Measurements from ENCODE around the gene DIP2A. TPM values are rescaled to one million over a fixed set of nuclear protein-coding genes. Genes with fewer than 3 reads are reported as not detected.

The DIP2A gene
- total and polyA plus RNA-seq, 7 experiments from 2014 or later: 16.9 to 118 (median 105) TPM

DNA sequence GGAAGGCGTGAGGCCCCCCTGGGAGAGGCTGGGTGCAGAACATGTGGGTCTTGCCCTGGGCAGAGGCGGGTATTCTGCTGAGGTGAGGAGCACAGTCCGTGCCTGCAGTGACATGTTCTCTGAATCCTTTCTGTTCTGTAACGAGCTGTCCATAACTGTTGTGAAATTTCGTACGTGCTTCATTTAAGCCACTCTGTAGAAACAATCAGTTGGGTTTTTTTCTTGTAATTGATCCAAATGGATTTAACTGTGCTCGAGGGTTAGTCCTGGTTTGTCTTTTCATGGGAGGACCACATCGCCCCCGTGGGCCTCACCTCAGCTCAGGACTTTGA is 45.4 kb upstream of the DIP2A start:
- CTCF ChIA-PET: no interaction called here
- Histone ChIP-seq H3K4me3 (ENCODE audit: low read length) (no peak overlapping the region), H3K27me3 (ENCODE audit: control insufficient read depth in 2 of 2, insufficient read depth in 2 of 2, low read length in 2 of 2) (no peaks in the 10 kb centered on the region), H3K36me3 (ENCODE audit: control insufficient read depth in 2 of 3, insufficient read depth in 3 of 3, low read length in 3 of 3) (peaks cover 0 to 46% (median 0%) of the 10 kb centered on the region in 3 experiments), H3K9me3 (ENCODE audit: control insufficient read depth in 2 of 3, low read length in 3 of 3) (no peaks in the 10 kb centered on the region), H3K4me1 (ENCODE audit: control insufficient read depth in 2 of 2, insufficient read depth in 2 of 2, low read length in 2 of 2) (no peaks in the 10 kb centered on the region), H3K27ac (ENCODE audit: low read depth, low read length) (no peak overlapping the region)
- Mint-ChIP-seq H3K27me3 (no peaks in the 10 kb centered on the region), H3K27ac (no peak overlapping the region), H3K36me3 (peaks cover 2 to 30% (median 4%) of the 10 kb centered on the region in 5 donors), H3K4me3 (no peak overlapping the region), H3K4me1 (peaks cover 0 to 6% (median 0%) of the 10 kb centered on the region in 7 donors), H3K9me3 (no peaks in the 10 kb centered on the region)
- ATAC-seq: no peak
- no peak for DNase-seq
- POLR2A ChIA-PET: no interaction called here
- intact Hi-C loops (cut with micrococcal nuclease): no loop called here

- Mint-ChIP-seq H3K4me3 (no peak overlapping the region), H3K27me3 (no peaks in the 10 kb centered on the region), H3K9me3 (no peaks in the 10 kb centered on the region), H3K4me1 (peaks cover 0 to 5% (median 0%) of the 10 kb centered on the region in 7 donors), H3K36me3 (peaks cover 3 to 39% (median 9%) of the 10 kb centered on the region in 5 donors), H3K27ac (no peak overlapping the region)
- H3K27ac ChIP-seq (ENCODE audit: low read depth, low read length): no peak overlapping the region
- H3K27me3 ChIP-seq (ENCODE audit: control insufficient read depth in 2 of 2, insufficient read depth in 2 of 2, low read length in 2 of 2): no peaks in the 10 kb centered on the region
- POLR2A ChIA-PET: no interaction called here
- intact Hi-C loops (cut with micrococcal nuclease): no loop called here
- H3K4me1 ChIP-seq (ENCODE audit: control insufficient read depth in 2 of 2, insufficient read depth in 2 of 2, low read length in 2 of 2): no peaks in the 10 kb centered on the region
- no peaks in the 10 kb centered on the region for H3K9me3 ChIP-seq (ENCODE audit: control insufficient read depth in 2 of 3, low read length in 3 of 3)
- CTCF ChIA-PET: no interaction called here
- ATAC-seq: no peak
- no peak for DNase-seq
- H3K4me3 ChIP-seq (ENCODE audit: low read length): no peak overlapping the region
- H3K36me3 ChIP-seq (ENCODE audit: control insufficient read depth in 2 of 3, insufficient read depth in 3 of 3, low read length in 3 of 3): peaks cover 0 to 60% (median 0%) of the 10 kb centered on the region in 3 experiments
Measured at GRCh38 chr21:46414965-46415275, 43.8 kb upstream of the DIP2A start.

GRCh38 chr21:46416551-46416950 is 42.1 kb upstream of the DIP2A start:
- ATAC-seq (no peak), DNase-seq (no peak)
- Histone ChIP-seq H3K36me3 (ENCODE audit: control insufficient read depth in 2 of 3, insufficient read depth in 3 of 3, low read length in 3 of 3) (peaks cover 0 to 61% (median 0%) of the 10 kb centered on the region in 3 experiments), H3K4me3 (ENCODE audit: low read length) (no peak overlapping the region), H3K27me3 (ENCODE audit: control insufficient read depth in 2 of 2, insufficient read depth in 2 of 2, low read length in 2 of 2) (no peaks in the 10 kb centered on the region), H3K4me1 (ENCODE audit: control insufficient read depth in 2 of 2, insufficient read depth in 2 of 2, low read length in 2 of 2) (no peaks in the 10 kb centered on the region), H3K9me3 (ENCODE audit: control insufficient read depth in 2 of 3, low read length in 3 of 3) (no peaks in the 10 kb centered on the region), H3K27ac (ENCODE audit: low read depth, low read length) (no peak overlapping the region)
- H3K9me3 Mint-ChIP-seq: no peaks in the 10 kb centered on the region
- H3K36me3 Mint-ChIP-seq: peaks cover 3 to 38% (median 11%) of the 10 kb centered on the region in 5 donors
- peaks cover 0 to 5% (median 0%) of the 10 kb centered on the region in 7 donors for H3K4me1 Mint-ChIP-seq
- intact Hi-C loops (cut with micrococcal nuclease): no loop called here
- no peaks in the 10 kb centered on the region for H3K27me3 Mint-ChIP-seq
- no peak overlapping the region for H3K4me3 Mint-ChIP-seq
- POLR2A ChIA-PET: no interaction called here
- H3K27ac Mint-ChIP-seq: no peak overlapping the region
- CTCF ChIA-PET: no interaction called here

DNA sequence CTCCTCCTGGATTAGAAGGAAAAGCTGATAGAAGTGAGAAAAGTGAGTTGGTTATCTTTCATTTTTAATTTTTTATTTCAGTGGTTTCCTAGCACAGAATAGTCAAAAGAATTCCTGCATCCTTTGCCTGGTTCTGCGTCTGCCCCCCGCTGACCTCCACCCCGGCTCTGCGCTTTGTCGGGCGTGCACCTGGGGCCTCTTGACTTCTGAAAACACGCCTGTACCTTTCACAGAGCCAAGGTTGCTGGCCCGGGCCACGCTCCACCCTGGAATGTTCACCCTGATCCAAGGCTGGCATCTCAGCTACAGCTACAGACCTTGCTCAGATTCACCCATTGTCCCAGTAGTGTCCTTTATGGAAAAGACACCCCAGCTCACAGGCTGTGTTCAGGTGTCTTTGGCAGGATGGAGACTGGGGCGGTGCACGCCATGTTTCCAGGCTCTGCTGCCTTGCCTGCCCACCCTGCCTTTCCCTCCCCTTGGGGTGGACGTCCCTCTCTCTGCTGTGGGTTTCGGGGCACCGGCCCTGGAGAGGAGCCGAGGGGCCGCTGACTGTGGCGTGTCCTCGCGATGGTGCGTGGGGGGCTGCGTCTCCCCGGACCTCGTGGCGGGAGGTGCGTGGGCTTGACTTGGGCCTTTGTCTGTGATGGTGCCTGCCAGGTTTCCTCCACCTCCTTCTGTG is 40.3 kb upstream of the DIP2A start:
- intact Hi-C loops (cut with micrococcal nuclease): no loop called here

GRCh38 chr21:46420241-46421190 is 38.2 kb upstream of the DIP2A start:
- H3K27me3 Mint-ChIP-seq: no peaks in the 10 kb centered on the region
- intact Hi-C loops (cut with micrococcal nuclease): loop anchor here in 1 of 2 donors (10.0 kb wide), 2 partner anchors 46 to 136 kb away; partner anchors contain the start of genes MCM3AP and YBEY
- Histone ChIP-seq H3K27ac (ENCODE audit: low read depth, low read length) (no peak overlapping the region), H3K4me1 (ENCODE audit: control insufficient read depth in 2 of 2, insufficient read depth in 2 of 2, low read length in 2 of 2) (peaks cover 8 to 25% of the 10 kb centered on the region in 2 donors), H3K4me3 (ENCODE audit: low read length) (no peak overlapping the region), H3K9me3 (ENCODE audit: control insufficient read depth in 2 of 3, low read length in 3 of 3) (no peaks in the 10 kb centered on the region), H3K27me3 (ENCODE audit: control insufficient read depth in 2 of 2, insufficient read depth in 2 of 2, low read length in 2 of 2) (no peaks in the 10 kb centered on the region), H3K36me3 (ENCODE audit: control insufficient read depth in 2 of 3, insufficient read depth in 3 of 3, low read length in 3 of 3) (peaks cover 0 to 40% (median 0%) of the 10 kb centered on the region in 3 experiments)
- peak overlapping the region in 2 of 9 donors; percentile 57 to 60 for H3K27ac Mint-ChIP-seq
- H3K4me3 Mint-ChIP-seq: no peak overlapping the region
- ChIA-PET CTCF (no interaction called here), POLR2A (no interaction called here)
- H3K36me3 Mint-ChIP-seq: peaks cover 2 to 33% (median 11%) of the 10 kb centered on the region in 5 donors
- no peaks in the 10 kb centered on the region for H3K9me3 Mint-ChIP-seq
- peaks cover 8 to 33% (median 16%) of the 10 kb centered on the region in 7 donors for H3K4me1 Mint-ChIP-seq
- DNase-seq: no peak
- no peak for ATAC-seq

More for the DNA sequence above, 40.3 kb upstream of the DIP2A start:
- Histone ChIP-seq H3K9me3 (ENCODE audit: control insufficient read depth in 2 of 3, low read length in 3 of 3) (no peaks in the 10 kb centered on the region), H3K4me3 (ENCODE audit: low read length) (no peak overlapping the region), H3K4me1 (ENCODE audit: control insufficient read depth in 2 of 2, insufficient read depth in 2 of 2, low read length in 2 of 2) (peaks cover 0 to 8% of the 10 kb centered on the region in 2 donors), H3K36me3 (ENCODE audit: control insufficient read depth in 2 of 3, insufficient read depth in 3 of 3, low read length in 3 of 3) (peaks cover 0 to 49% (median 0%) of the 10 kb centered on the region in 3 experiments), H3K27me3 (ENCODE audit: control insufficient read depth in 2 of 2, insufficient read depth in 2 of 2, low read length in 2 of 2) (no peaks in the 10 kb centered on the region), H3K27ac (ENCODE audit: low read depth, low read length) (no peak overlapping the region)
- Mint-ChIP-seq H3K36me3 (peaks cover 3 to 34% (median 11%) of the 10 kb centered on the region in 5 donors), H3K4me1 (peaks cover 0 to 18% (median 7%) of the 10 kb centered on the region in 7 donors), H3K9me3 (no peaks in the 10 kb centered on the region), H3K27me3 (no peaks in the 10 kb centered on the region), H3K27ac (peak overlapping the region in 1 of 9 donors; percentile 36), H3K4me3 (no peak overlapping the region)
- ChIA-PET POLR2A (no interaction called here), CTCF (no interaction called here)
- ATAC-seq (no peak), DNase-seq (no peak)

DNA sequence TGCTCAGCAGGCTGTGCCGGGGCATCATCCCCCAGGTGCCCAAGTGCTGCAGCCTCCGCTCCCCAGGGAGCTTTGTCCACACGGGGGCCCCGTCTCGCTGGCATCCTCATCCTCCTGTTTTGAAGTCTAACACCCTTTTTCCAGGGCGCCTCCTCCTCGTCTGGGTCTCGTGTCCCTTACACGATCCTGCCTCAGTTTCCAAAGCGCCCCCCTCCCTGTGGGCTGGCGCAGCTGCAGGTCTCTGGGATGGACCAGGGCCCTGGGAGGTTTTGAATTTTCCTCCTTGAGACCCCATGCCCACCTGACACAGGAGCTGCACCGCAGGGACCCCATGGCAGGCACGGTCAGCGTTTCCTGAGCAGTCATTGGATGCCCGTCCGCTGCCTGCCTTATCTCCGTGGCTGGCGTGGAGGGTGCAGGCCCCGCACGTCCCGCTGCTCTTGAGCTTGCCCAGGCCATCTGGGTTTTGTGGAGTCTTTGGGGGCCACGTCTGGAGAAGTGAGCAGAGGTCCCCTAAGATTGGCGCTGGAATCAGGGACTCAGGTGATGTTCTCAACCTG is 37.4 kb upstream of the DIP2A start:
- CTCF ChIA-PET: no interaction called here
- H3K27ac Mint-ChIP-seq: peak overlapping the region in 3 of 9 donors; percentile 4 to 62 (median 18)
- Histone ChIP-seq H3K27ac (ENCODE audit: low read depth, low read length) (no peak overlapping the region), H3K4me1 (ENCODE audit: control insufficient read depth in 2 of 2, insufficient read depth in 2 of 2, low read length in 2 of 2) (peaks cover 8 to 32% of the 10 kb centered on the region in 2 donors), H3K9me3 (ENCODE audit: control insufficient read depth in 2 of 3, low read length in 3 of 3) (no peaks in the 10 kb centered on the region), H3K4me3 (ENCODE audit: low read length) (no peak overlapping the region), H3K36me3 (ENCODE audit: control insufficient read depth in 2 of 3, insufficient read depth in 3 of 3, low read length in 3 of 3) (peaks cover 0 to 33% (median 0%) of the 10 kb centered on the region in 3 experiments), H3K27me3 (ENCODE audit: control insufficient read depth in 2 of 2, insufficient read depth in 2 of 2, low read length in 2 of 2) (no peaks in the 10 kb centered on the region)
- no peaks in the 10 kb centered on the region for H3K27me3 Mint-ChIP-seq
- POLR2A ChIA-PET: interaction anchor here (0.9 kb wide), 1 partner anchor 36 kb away, joined by 3 read pairs; no protein-coding TSS in a partner anchor
- ATAC-seq (no peak), DNase-seq (no peak)
- peaks cover 0 to 26% (median 7%) of the 10 kb centered on the region in 5 donors for H3K36me3 Mint-ChIP-seq
- intact Hi-C loops (cut with micrococcal nuclease): loop anchor here in 1 of 2 donors (10.0 kb wide), 2 partner anchors 46 to 136 kb away; partner anchors contain the start of genes MCM3AP and YBEY
- H3K4me3 Mint-ChIP-seq: no peak overlapping the region
- peaks cover 5 to 36% (median 16%) of the 10 kb centered on the region in 7 donors for H3K4me1 Mint-ChIP-seq
- H3K9me3 Mint-ChIP-seq: no peaks in the 10 kb centered on the region
